Fibroblast of mammary gland (primary cell): ENCODE results near the gene EPHA3.

ENCODE experiments used
- DNase-seq: peaks from one replicate; pipeline ENCODE4 v3.0.0-alpha.2; 2010; ENCODE audit warnings: low read depth
- H3K4me3 ChIP-seq: 2 replicates; pipeline ENCODE4 v1.5.1; 2011; ENCODE audit warnings: low read depth, mild to moderate bottlenecking, low read length, moderate library complexity; ENCODE audit not compliant: control insufficient read depth
- CTCF ChIP-seq: conservative IDR thresholded peaks from 2 replicates; pipeline ENCODE4 v1.5.1; 2011; ENCODE audit warnings: low read depth, low read length, inconsistent platforms; ENCODE audit not compliant: control insufficient read depth, insufficient read depth

The EPHA3 gene

DNA sequence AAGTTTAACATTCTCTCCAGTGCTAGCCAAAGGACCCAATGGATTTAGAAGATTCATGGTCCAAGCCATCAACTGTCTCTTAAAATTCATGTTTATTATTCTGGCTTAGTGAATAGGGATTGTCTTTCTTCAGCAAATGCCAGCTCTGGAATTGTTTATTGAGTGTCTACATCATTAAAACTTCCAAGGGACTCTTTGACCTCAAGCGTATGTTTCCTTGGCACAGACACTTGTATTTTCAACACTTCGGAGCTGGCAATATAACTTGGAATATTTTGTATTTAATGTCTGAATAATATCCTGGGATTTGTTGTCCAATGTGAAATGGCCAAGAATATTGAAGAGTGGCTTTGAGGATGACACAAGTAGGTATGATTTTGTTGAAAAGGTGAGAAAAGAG lies 204.2 kb downstream of the EPHA3 start:
- no peak for DNase-seq
- TF ChIP-seq CTCF, result no peak
- no peak overlapping the region for H3K4me3 ChIP-seq

DNA sequence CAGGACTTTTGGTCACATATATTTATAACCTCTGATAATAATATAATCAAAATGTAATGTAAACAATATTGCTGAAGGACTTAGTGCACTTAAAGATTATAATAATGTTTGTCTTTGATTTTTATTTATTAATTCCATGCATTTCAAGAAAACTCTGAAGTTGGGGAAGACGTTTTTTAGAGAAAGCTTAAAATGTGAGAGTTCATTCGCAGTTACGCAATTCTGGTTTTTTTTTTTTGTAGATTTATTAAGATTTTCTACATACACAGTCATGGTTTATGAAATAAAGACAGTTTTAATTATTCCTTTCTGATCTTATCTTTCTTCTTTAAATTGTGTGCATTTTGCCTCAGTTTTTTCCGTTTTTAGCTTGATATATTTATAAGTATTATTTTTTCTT lies 204.7 kb downstream of the EPHA3 start:
- no peak for TF ChIP-seq CTCF
- no peak overlapping the region for H3K4me3 ChIP-seq
- no peak for DNase-seq

GRCh38 chr3:89314454-89315098 lies 207.2 kb downstream of the EPHA3 start:
- H3K4me3 ChIP-seq, result no peak overlapping the region
- DNase-seq, result peak; percentile 35
- peak; percentile 12 for TF ChIP-seq CTCF

GRCh38 chr3:89315750-89316470 lies 208.5 kb downstream of the EPHA3 start:
- no peak overlapping the region for H3K4me3 ChIP-seq
- TF ChIP-seq CTCF, result no peak
- DNase-seq, result no peak

DNA sequence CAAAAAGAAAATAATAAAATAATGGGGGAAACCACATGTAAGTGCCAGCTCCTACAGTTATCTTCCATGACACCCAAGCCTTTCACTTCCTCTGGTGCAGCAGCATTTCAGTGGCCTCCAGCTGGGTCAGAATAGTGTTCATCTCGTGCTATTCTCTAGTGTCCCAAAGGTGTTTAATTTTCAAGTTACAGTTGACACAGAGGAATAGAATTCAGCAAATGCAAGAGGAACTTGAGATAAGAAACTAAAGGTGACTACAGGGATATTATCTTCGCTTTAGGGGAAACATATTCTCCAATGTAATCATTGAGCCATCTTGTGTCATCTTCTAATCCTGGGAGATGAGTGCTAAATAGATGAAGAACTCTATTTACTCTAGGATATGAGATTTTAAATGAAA lies 212.8 kb downstream of the EPHA3 start:
- TF ChIP-seq CTCF, result no peak
- no peak for DNase-seq
- no peak overlapping the region for H3K4me3 ChIP-seq

- no peak for DNase-seq
- no peak for TF ChIP-seq CTCF
- H3K4me3 ChIP-seq, result no peak overlapping the region
Observed at GRCh38 chr3:89326997-89327396, 219.6 kb downstream of the EPHA3 start.
